Brain microvascular endothelial cell (primary cell): ENCODE data around the gene CTDP1.
A peak's percentile ranks its signal among the peaks of the same experiment; 100 is the strongest.

Experiments used
- DNase-seq: peaks from one replicate; pipeline ENCODE4 v3.0.0-alpha.2; 2020
- H3K27ac ChIP-seq: fragments of 250-450 bp; sonication (Bioruptor Pico); 2 replicates; pipeline ENCODE4 v1.5.1; 2020; ENCODE audit warnings: mild to moderate bottlenecking, moderate library complexity
- H3K27me3 ChIP-seq: fragments of 250-450 bp; sonication (Bioruptor Pico); replicated peaks from 2 replicates; pipeline ENCODE4 v1.5.1; 2020; ENCODE audit warnings: mild to moderate bottlenecking
- H3K36me3 ChIP-seq: fragments of 250-450 bp; sonication (Bioruptor Pico); replicated peaks from 2 replicates; pipeline ENCODE4 v1.5.1; 2020; ENCODE audit warnings: mild to moderate bottlenecking
- H3K4me3 ChIP-seq: 2 replicates; pipeline ENCODE4 v1.5.1; 2011; ENCODE audit warnings: low read depth, mild to moderate bottlenecking, control low read depth, low read length, moderate library complexity
- in situ Hi-C: cut with HindIII; loops from 2 replicates; pipeline ENCODE4 v1.10.0; 2017; ENCODE audit warnings: low sequenced_read_pairs, low pct_ligation_motif_present
- TF ChIP-seq, protein P1 (sequence below): IDR thresholded peaks from 2 replicates; pipeline ENCODE4 v1.5.1; 2011; ENCODE audit warnings: low read depth, mild to moderate bottlenecking, moderate library complexity, low read length, control low read depth, inconsistent platforms; ENCODE audit errors: missing control alignments

CTDP1 gene

DNA sequence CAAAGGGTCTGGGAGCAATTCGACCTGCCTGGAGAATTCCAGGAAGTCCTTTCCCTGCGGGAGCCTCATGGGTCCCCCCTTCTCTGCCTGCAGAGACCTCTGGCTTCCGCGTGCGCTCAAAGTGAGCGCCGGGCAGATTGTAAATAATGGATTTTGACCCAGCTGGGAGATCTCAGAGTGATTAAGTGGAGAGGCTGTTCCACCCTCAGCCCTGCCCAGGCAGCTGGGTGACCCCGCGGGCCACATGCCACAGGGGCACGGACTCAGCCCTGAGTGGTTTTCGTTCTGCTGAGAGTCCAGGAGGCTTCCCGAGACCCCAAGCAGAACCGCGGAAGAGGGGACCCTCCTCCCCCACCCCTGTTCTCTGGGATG is 119.4 kb downstream of the CTDP1 start:
- H3K4me3 ChIP-seq: peak overlapping the region; percentile 32
- DNase-seq: no peak

DNA sequence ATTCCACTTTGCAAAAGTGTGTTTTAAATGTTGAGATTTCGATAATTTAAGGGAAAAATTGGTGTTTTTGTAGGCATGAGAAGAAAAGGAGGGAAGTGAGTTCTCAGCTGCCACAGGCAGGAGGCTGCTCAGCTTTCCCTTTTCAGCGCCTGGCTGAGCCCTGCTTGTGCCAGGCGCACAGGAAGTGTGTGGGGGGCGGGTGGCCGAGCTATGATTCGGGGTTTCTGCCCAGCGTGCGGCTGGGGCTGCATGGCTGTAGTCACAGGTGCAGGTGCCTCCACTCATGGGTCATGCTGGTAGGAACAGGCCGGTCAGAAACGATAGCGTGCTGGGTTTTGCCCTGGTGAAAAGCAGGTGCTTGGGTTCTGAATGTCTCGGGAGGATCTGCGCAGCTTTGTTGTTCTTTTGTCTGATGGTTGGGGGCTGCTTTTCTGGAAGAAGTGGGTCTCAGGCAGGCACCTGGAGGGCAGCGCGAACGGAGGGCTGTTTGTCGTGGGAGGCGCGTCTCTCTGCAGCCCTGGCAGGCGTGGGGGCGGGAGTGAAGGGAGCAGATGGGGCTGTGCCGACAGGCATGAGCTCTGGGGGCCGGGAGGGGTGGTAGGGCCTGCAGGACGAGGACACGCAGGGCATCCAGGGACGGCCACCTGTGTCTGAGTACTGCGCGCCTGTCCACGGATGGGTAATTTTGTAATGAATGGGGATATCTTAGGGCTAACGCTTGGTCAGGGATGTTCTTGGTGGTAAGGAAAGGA is 120.2 kb downstream of the CTDP1 start:
- Histone ChIP-seq H3K4me3 (no peak overlapping the region), H3K27ac (no peak overlapping the region), H3K36me3 (no peaks in the 10 kb centered on the region), H3K27me3 (peaks cover 19% of the 10 kb centered on the region)
- DNase-seq: no peak
- TF ChIP-seq, protein P1, sequence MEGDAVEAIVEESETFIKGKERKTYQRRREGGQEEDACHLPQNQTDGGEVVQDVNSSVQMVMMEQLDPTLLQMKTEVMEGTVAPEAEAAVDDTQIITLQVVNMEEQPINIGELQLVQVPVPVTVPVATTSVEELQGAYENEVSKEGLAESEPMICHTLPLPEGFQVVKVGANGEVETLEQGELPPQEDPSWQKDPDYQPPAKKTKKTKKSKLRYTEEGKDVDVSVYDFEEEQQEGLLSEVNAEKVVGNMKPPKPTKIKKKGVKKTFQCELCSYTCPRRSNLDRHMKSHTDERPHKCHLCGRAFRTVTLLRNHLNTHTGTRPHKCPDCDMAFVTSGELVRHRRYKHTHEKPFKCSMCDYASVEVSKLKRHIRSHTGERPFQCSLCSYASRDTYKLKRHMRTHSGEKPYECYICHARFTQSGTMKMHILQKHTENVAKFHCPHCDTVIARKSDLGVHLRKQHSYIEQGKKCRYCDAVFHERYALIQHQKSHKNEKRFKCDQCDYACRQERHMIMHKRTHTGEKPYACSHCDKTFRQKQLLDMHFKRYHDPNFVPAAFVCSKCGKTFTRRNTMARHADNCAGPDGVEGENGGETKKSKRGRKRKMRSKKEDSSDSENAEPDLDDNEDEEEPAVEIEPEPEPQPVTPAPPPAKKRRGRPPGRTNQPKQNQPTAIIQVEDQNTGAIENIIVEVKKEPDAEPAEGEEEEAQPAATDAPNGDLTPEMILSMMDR: no peak
- in situ Hi-C loops: no loop called here

More for the DNA sequence above, 119.4 kb downstream of the CTDP1 start:
- in situ Hi-C loops: no loop called here
- TF ChIP-seq, protein P1: no peak
- Histone ChIP-seq H3K27ac (no peak overlapping the region), H3K27me3 (peaks cover 19% of the 10 kb centered on the region), H3K36me3 (no peaks in the 10 kb centered on the region)

DNA sequence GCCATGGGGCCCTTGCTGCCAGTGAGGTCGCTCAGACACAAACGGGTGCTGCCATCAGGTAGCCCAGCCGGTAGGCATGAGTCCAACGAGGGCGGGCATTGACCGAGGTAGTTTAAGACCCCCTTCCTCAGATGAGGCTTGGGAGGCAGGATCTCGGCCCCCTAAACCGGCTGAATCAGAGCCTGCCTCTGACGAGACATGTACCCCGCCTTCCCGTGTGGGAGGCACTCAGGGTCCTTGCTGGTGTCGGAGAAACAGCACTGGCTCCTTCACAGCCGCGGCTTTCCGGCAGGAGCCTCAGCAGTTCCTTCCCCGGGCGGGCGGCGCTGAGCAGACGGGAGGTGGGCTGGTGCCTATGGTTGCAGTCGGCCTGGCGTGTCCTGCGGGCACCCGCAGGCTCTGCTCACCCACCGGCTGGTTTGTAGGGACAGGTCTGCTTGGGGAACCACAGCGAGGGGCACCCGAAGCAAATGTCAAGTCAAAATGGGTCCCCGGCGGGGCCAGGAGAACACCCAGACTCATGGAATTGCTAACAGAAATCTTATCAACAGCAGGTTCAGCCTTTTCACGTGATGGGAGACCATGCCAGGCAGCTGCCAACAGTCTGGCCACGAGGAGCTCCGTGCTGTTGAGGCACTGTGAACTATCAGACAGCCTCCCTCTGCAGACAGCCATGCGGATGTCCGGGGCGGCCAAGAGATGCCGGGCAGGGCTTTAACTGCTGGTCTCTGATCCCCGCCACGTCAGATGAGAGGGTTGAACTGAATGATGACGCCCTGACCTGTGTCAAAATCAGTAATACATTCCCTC is 121.0 kb downstream of the CTDP1 start:
- no peak overlapping the region for H3K27ac ChIP-seq
- H3K4me3 ChIP-seq: no peak overlapping the region
- H3K27me3 ChIP-seq: peaks cover 19% of the 10 kb centered on the region
- DNase-seq: no peak
- TF ChIP-seq, protein P1: no peak
- in situ Hi-C loops: no loop called here
- H3K36me3 ChIP-seq: no peaks in the 10 kb centered on the region

DNA sequence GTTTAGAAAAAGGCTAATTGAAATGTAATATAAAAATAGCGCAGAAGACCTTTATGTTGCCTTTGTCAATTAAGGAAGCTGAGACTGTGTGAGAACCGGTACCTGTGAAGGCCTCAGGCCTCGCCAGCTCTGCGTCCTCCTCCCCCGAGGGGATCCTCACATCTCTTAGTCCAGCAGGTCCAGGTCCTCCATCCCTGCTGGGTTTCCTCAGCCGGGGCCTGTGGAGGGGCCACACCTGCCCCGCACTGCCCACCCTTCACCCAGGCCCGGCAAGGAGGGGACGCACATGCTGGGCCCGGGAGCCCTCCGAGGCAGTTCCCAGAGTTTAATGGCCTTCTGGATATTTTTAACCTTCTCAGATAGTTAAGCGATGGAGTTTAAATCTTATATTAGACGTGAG is 121.6 kb downstream of the CTDP1 start:
- no peak for DNase-seq
- TF ChIP-seq, protein P1: no peak
- Histone ChIP-seq H3K36me3 (no peaks in the 10 kb centered on the region), H3K4me3 (no peak overlapping the region), H3K27me3 (peaks cover 19% of the 10 kb centered on the region), H3K27ac (no peak overlapping the region)
- in situ Hi-C loops: no loop called here

DNA sequence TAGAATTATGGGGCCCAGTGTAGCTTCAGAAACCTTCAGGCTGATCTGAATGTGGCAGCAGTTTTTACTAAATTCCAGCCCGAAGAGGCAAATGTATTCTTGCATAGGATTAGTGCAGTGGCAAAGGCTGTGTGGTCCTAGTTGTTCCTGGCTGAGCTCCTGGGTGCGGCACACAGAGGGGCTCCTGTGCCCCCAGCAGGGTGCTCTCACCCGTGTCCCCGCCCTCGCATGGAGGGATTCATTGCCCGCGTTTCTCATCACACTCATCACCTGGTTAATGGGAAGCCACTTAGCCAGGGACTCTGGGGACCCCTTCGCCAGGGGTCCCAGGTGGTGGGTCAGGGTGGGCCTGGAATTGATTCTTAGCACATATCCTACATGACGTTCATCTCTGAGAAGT is 122.0 kb downstream of the CTDP1 start:
- in situ Hi-C loops: no loop called here
- H3K27ac ChIP-seq: no peak overlapping the region
- no peaks in the 10 kb centered on the region for H3K36me3 ChIP-seq
- no peak for DNase-seq
- peaks cover 19% of the 10 kb centered on the region for H3K27me3 ChIP-seq
- H3K4me3 ChIP-seq: no peak overlapping the region
- TF ChIP-seq, protein P1: no peak
